Erythroblast (primary cell): ENCODE measurements around the gene GALNT7.

Source experiments
- GATA1 ChIP-seq: IDR thresholded peaks from 2 replicates; pipeline ENCODE4 v1.6.1; 2011; ENCODE audit warnings: low read depth, mild to moderate bottlenecking, control low read depth, low read length, moderate library complexity
- POLR2A ChIP-seq: IDR thresholded peaks from 2 replicates; pipeline ENCODE4 v1.6.1; 2011; ENCODE audit warnings: mild to moderate bottlenecking, low read length

- TF ChIP-seq POLR2A, result no peak
- TF ChIP-seq GATA1, result no peak
These were observed 42.6 kb downstream of the GALNT7 start for GRCh38 chr4:173211222-173211621.
